HL-60 (cell line): ENCODE data around the gene IL22RA1.

Experiments used
- DNase-seq, 2 experiments: peaks; one replicate each; pipeline ENCODE4 v3.0.0-alpha.2; 2010 to 2020; ENCODE audit warnings: low read depth in 1 of 2, low spot score in 1 of 2
- H3K27ac ChIP-seq: fragments of 250-450 bp; sonication (Bioruptor Pico); replicated peaks from 2 replicates; pipeline ENCODE4 v1.5.1; 2020; ENCODE audit warnings: mild to moderate bottlenecking, moderate library complexity
- H3K27me3 ChIP-seq: fragments of 250-450 bp; sonication (Bioruptor Pico); 2 replicates; pipeline ENCODE4 v1.5.1; 2021; ENCODE audit warnings: mild to moderate bottlenecking, moderate library complexity; ENCODE audit not compliant: insufficient read depth, poor library complexity, severe bottlenecking
- H3K4me3 ChIP-seq: replicated peaks from 2 replicates; pipeline ENCODE4 v1.5.1; 2011; ENCODE audit warnings: mild to moderate bottlenecking, control low read depth, low read length; ENCODE audit not compliant: insufficient read depth
- GABPA ChIP-seq: IDR thresholded peaks from 2 replicates; pipeline ENCODE4 v1.6.1; 2012; ENCODE audit warnings: low read depth
- POLR2AphosphoS5 ChIP-seq: IDR thresholded peaks from 2 replicates; pipeline ENCODE4 v1.6.1; 2012; ENCODE audit warnings: low read depth
- REST ChIP-seq: IDR thresholded peaks from 2 replicates; pipeline ENCODE4 v1.6.1; 2012; ENCODE audit warnings: low read depth; ENCODE audit not compliant: insufficient replicate concordance
- SPI1 ChIP-seq: IDR thresholded peaks from 2 replicates; pipeline ENCODE4 v1.6.1; 2012; ENCODE audit warnings: low read depth, mild to moderate bottlenecking, borderline replicate concordance
- TF ChIP-seq, protein P1 (sequence below): IDR thresholded peaks from one replicate; pipeline ENCODE4 v1.5.1; 2011; ENCODE audit warnings: low read length, control low read depth, inconsistent platforms; ENCODE audit not compliant: insufficient read depth

Gene IL22RA1

GRCh38 chr1:24130385-24130784 is 12.6 kb downstream of the IL22RA1 start:
- TF ChIP-seq, protein P1, sequence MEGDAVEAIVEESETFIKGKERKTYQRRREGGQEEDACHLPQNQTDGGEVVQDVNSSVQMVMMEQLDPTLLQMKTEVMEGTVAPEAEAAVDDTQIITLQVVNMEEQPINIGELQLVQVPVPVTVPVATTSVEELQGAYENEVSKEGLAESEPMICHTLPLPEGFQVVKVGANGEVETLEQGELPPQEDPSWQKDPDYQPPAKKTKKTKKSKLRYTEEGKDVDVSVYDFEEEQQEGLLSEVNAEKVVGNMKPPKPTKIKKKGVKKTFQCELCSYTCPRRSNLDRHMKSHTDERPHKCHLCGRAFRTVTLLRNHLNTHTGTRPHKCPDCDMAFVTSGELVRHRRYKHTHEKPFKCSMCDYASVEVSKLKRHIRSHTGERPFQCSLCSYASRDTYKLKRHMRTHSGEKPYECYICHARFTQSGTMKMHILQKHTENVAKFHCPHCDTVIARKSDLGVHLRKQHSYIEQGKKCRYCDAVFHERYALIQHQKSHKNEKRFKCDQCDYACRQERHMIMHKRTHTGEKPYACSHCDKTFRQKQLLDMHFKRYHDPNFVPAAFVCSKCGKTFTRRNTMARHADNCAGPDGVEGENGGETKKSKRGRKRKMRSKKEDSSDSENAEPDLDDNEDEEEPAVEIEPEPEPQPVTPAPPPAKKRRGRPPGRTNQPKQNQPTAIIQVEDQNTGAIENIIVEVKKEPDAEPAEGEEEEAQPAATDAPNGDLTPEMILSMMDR = no peak
- no peak for TF ChIP-seq GABPA
- no peak for TF ChIP-seq REST
- no peak for TF ChIP-seq SPI1
- TF ChIP-seq POLR2AphosphoS5 = no peak
- H3K27ac ChIP-seq = no peak overlapping the region
- DNase-seq = no peak
- H3K27me3 ChIP-seq = no peaks in the 10 kb centered on the region
- H3K4me3 ChIP-seq = no peak overlapping the region

- H3K4me3 ChIP-seq = no peak overlapping the region
- TF ChIP-seq, protein P1 = no peak
- TF ChIP-seq REST = peak; percentile 46
- DNase-seq = no peak
- H3K27me3 ChIP-seq = no peaks in the 10 kb centered on the region
- no peak overlapping the region for H3K27ac ChIP-seq
Observed at GRCh38 chr1:24127801-24128363, 15.1 kb downstream of the IL22RA1 start.

GRCh38 chr1:24127134-24127800 is 15.7 kb downstream of the IL22RA1 start:
- H3K4me3 ChIP-seq = no peak overlapping the region
- no peak overlapping the region for H3K27ac ChIP-seq
- no peak for TF ChIP-seq SPI1
- TF ChIP-seq, protein P1 = no peak
- TF ChIP-seq GABPA = no peak
- no peak for TF ChIP-seq POLR2AphosphoS5
- TF ChIP-seq REST = no peak
- no peak for DNase-seq
- H3K27me3 ChIP-seq = no peaks in the 10 kb centered on the region
